ENCODE measurements around the gene POMGNT1. TPM values are rescaled to one million over a fixed set of nuclear protein-coding genes. Genes with fewer than 3 reads are reported as not detected.
"Not testable (repeated sequence)": the region's sequence is repeated elsewhere in the genome, so short reads cannot be mapped to it uniquely, and the experiment has no call there.

POMGNT1 gene
- polyA plus RNA-seq, 2 of the 4 experiments (the other 2 are of a cell fraction), result 33.1 to 33.5 TPM

- ATAC-seq, result peak; percentile 85 to 86
- peak in 1 of 2 experiments; percentile 81 for DNase-seq (ENCODE audit: low read depth in 1 of 2, low spot score in 1 of 2)
- peak overlapping the region; percentile 95 for H3K4me2 ChIP-seq
- POLR2A ChIA-PET, result interaction anchor here (1.0 to 1.9 kb wide), 3 partner anchors 49 to 93 kb away, joined by 3 to 21 read pairs (median 10); partner anchors contain the start of genes LRRC41, POMGNT1 and UQCRH
- peaks cover 12% of the 10 kb centered on the region for H3K4me1 ChIP-seq
- WGBS (ENCODE audit: missing lambda C conversion rate), result 9% methylated on average over 18 of the region's 35 CpGs
- H3K4me3 ChIP-seq, result peak overlapping the region; percentile 72
- CTCF ChIA-PET, result interaction anchor here (0.6 to 2.5 kb wide), 5 partner anchors 12 to 214 kb away, joined by 3 to 8 read pairs (median 4); no protein-coding TSS in a partner anchor
- no peaks in the 10 kb centered on the region for H3K9me3 ChIP-seq
- TF ChIP-seq NPAS2 (CRISPR knock-in tag; IDR thresholded peaks at IDR 0.05; ENCODE audit: borderline replicate concordance) (no peak), FOXS1 (CRISPR knock-in tag; IDR thresholded peaks at IDR 0.05) (no peak), MAX (IDR thresholded peaks at IDR 0.05) (peak; percentile 64), MYC (IDR thresholded peaks at IDR 0.05; ENCODE audit: borderline replicate concordance, low read length) (peak; percentile 81; the same call in 1 of the 2 replicates), HEYL (CRISPR knock-in tag; IDR thresholded peaks at IDR 0.05) (no peak), PHF8 (IDR thresholded peaks at IDR 0.05; ENCODE audit: borderline replicate concordance, low read depth) (peak; percentile 65; the same call in 1 of the 2 replicates), POLR2A (IDR thresholded peaks at IDR 0.05; ENCODE audit: low read length) (peak; percentile 16; the same call in 1 of the 2 replicates)
- peak overlapping the region; percentile 75 to 89 for H3K27ac ChIP-seq
- no peak for FAIRE-seq
Observed at GRCh38 chr1:46246548-46247435, 48.6 kb upstream of the POMGNT1 start.

- POLR2A ChIA-PET, result interaction anchor here (1.0 to 1.9 kb wide), 2 partner anchors 57 to 94 kb away, joined by 10 to 21 read pairs; partner anchors contain the start of genes LRRC41 and UQCRH
- ATAC-seq; H3K9me3 ChIP-seq; DNase-seq (ENCODE audit: low read depth in 1 of 2, low spot score in 1 of 2); H3K4me3 ChIP-seq; FAIRE-seq; H3K27ac ChIP-seq: not testable (repeated sequence)
- H3K4me2 ChIP-seq, result peak overlapping the region; percentile 95
- WGBS (ENCODE audit: missing lambda C conversion rate), result 94% methylated on average over 13 of the region's 17 CpGs
- CTCF ChIA-PET, result interaction anchor here (0.6 to 2.5 kb wide), 6 partner anchors 11 to 102 kb away, joined by 3 to 13 read pairs (median 6); no protein-coding TSS in a partner anchor
- H3K4me1 ChIP-seq, result peaks cover 12% of the 10 kb centered on the region
Observed at GRCh38 chr1:46246136-46246535, 47.9 kb upstream of the POMGNT1 start.

DNA sequence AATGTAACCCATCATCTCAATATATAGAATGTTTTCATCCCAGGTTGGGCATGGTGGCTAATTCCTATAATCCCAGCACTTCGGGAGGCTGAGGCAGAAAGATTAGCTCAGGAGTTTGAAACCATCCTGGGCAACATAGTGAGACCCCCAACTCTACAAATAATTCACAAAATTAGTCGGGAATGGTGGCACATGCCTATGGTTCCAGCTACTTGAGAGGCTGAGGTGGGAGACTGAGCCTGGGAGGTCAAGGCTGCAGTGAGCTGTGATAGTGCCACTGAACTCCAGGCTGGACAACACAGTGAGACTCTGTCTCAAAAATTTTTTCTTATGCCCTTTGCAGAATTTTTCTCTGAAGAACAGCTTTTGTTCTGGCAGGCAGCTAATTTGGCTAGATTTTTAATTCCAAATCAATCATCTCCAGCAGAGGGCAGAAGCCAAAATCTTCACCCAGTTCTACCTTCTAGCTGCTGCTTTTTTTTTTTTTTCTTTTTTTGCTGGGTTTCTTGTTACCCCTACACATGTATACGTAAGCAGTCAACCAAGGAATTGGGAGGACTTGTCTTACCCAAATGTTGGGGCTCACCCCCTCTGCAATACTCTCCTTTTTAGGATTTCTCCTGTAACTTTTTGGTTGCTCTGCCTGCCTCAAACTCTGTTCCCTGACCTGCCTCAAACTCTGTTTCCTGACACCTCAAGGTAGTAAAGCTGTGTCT is 46.6 kb upstream of the POMGNT1 start:
- POLR2A ChIA-PET, result no interaction called here
- 0 out of 3 replicates have a peak overlapping the region, but pooled peaks have one; percentile 13 for H3K4me2 ChIP-seq
- H3K9me3 ChIP-seq, result no peaks in the 10 kb centered on the region
- 12% methylated on average over 3 of the region's 3 CpGs for WGBS (ENCODE audit: missing lambda C conversion rate)
- TF ChIP-seq CBX8 (IDR thresholded peaks at IDR 0.05) (no peak), MAZ (IDR thresholded peaks at IDR 0.05; ENCODE audit: borderline replicate concordance, low read depth, low read length) (no peak), CTCF (IDR thresholded peaks at IDR 0.05) (peak; percentile 37)
- H3K4me1 ChIP-seq, result peaks cover 12% of the 10 kb centered on the region
- no peak overlapping the region for H3K27ac ChIP-seq
- ATAC-seq (no peak; a peak in 1 of 6 replicates), FAIRE-seq (no peak), DNase-seq (ENCODE audit: low read depth in 1 of 2, low spot score in 1 of 2) (peak; percentile 17 to 47)
- no peak overlapping the region for H3K4me3 ChIP-seq
- CTCF ChIA-PET, result interaction anchor here (0.6 to 2.5 kb wide), 18 partner anchors 10 to 844 kb away, joined by 3 to 13 read pairs (median 3); no protein-coding TSS in a partner anchor

DNA sequence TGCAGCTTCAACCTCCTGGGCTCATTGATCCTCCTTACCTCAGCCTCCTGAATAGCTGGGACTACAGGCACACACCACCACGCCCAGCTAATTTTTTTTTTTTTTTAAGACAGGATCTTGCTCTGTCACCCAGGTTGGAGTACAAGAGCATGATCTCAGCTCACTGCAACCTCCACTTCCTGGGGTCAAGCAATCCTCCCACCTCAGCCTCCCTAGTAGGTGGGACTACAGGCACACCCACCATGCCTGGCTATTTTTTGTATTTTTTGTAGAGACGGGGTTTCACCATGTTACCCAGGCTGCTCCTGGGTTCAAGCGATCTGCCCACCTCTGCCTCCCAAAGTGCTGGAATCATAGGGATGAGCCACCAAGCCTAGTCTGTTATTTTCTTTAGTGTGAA is 45.6 kb upstream of the POMGNT1 start:
- DNase-seq (ENCODE audit: low read depth in 1 of 2, low spot score in 1 of 2); H3K9me3 ChIP-seq; POLR2A ChIA-PET; H3K4me2 ChIP-seq; ATAC-seq; H3K27ac ChIP-seq; FAIRE-seq; H3K4me3 ChIP-seq: not testable (repeated sequence)
- CTCF ChIA-PET, result interaction anchor here (1.3 to 2.2 kb wide), 2 partner anchors 12 to 208 kb away, joined by 4 to 9 read pairs; no protein-coding TSS in a partner anchor
- 84% methylated on average over 3 of the region's 3 CpGs for WGBS (ENCODE audit: missing lambda C conversion rate)
- peaks cover 11% of the 10 kb centered on the region for H3K4me1 ChIP-seq
